Mucosa of descending colon (tissue), 3 donors: ENCODE data around the gene PACRG. TPM values are rescaled to one million over a fixed set of nuclear protein-coding genes. Genes with fewer than 3 reads are reported as not detected.

ENCODE experiments used
- ATAC-seq: fragments of 200-7000 bp; cut with Tn5 transposase; one replicate; pipeline ENCODE4 v1.9.1; 2020; ENCODE audit warnings: mild to moderate bottlenecking, moderate library complexity
- DNase-seq, 3 donors: peaks; one replicate each; pipeline ENCODE4 v3.0.0-alpha.2; 2020
- H3K36me3 ChIP-seq: fragments of 200-600 bp; one replicate; pipeline ENCODE4 v1.8.0; 2021; ENCODE audit warnings: low read depth, mild to moderate bottlenecking
- H3K4me1 ChIP-seq: fragments of 200-600 bp; one replicate; pipeline ENCODE4 v1.8.0; 2021; ENCODE audit warnings: low read depth, mild to moderate bottlenecking
- H3K4me3 ChIP-seq: fragments of 200-600 bp; one replicate; pipeline ENCODE4 v1.8.0; 2021; ENCODE audit warnings: mild to moderate bottlenecking
- H3K9me3 ChIP-seq: fragments of 200-600 bp; one replicate; pipeline ENCODE4 v1.8.0; 2021; ENCODE audit warnings: mild to moderate bottlenecking
- CTCF ChIP-seq: fragments of 200-600 bp; IDR thresholded peaks from one replicate; pipeline ENCODE4 v1.8.0; 2022; ENCODE audit warnings: antibody characterized with exemption, mild to moderate bottlenecking
- intact Hi-C, 2 donors: fragments of 100-400 bp; cut with DNase I in 1 of 2; cut with micrococcal nuclease in 1 of 2; formaldehyde crosslinking; loops; one replicate each; pipeline versions ENCODE4 v1.11.0 to v1.11.1; 2022; cut with DNase I, micrococcal nuclease
- total RNA-seq, 3 donors: library from RNA; stranded (reverse); fragmentation: NEBNext Ultra II Directional in 2 of 3; extraction: Animal tissue kit (Norgen Biotek cat#: 25700) in 2 of 3; gene quantifications; one replicate each; pipeline versions ENCODE4 v1.2.1 to v1.2.4, GENCODE V29; 2021 to 2023
- donor health status: DM: no; HTN: no; CAD: no; lungs with moderate emphysema.
- donor health status: DM: no; HTN: no; CAD: no.
- donor health status: DM: no; HTN: yes; CAD: no.

Gene PACRG
- total RNA-seq, 3 donors from 2014 or later: 1.1 to 1.5 (median 1.3) TPM

- H3K4me1 ChIP-seq: no peaks in the 10 kb centered on the region
- DNase-seq (no peak), ATAC-seq (no peak)
- TF ChIP-seq CTCF: no peak
- no peak overlapping the region for H3K4me3 ChIP-seq
- intact Hi-C loops: no loop called here
- peaks cover 18% of the 10 kb centered on the region for H3K9me3 ChIP-seq
- H3K36me3 ChIP-seq: no peaks in the 10 kb centered on the region
Observed at GRCh38 chr6:163014736-163015135, 287.0 kb downstream of the PACRG start.

- intact Hi-C loops: no loop called here
- no peak for ATAC-seq
- no peak for TF ChIP-seq CTCF
- H3K4me3 ChIP-seq: no peak overlapping the region
- H3K36me3 ChIP-seq: no peaks in the 10 kb centered on the region
- no peak for DNase-seq
- H3K9me3 ChIP-seq: peaks cover 19% of the 10 kb centered on the region
- H3K4me1 ChIP-seq: no peaks in the 10 kb centered on the region
Observed at GRCh38 chr6:163017801-163018200, 290.0 kb downstream of the PACRG start.

GRCh38 chr6:163019926-163020325 lies 292.2 kb downstream of the PACRG start:
- Histone ChIP-seq H3K9me3 (peaks cover 35% of the 10 kb centered on the region), H3K36me3 (no peaks in the 10 kb centered on the region), H3K4me1 (no peaks in the 10 kb centered on the region), H3K4me3 (no peak overlapping the region)
- intact Hi-C loops: no loop called here
- TF ChIP-seq CTCF: no peak
- ATAC-seq (no peak), DNase-seq (no peak)

GRCh38 chr6:163021054-163021453 lies 293.3 kb downstream of the PACRG start:
- DNase-seq: no peak
- H3K4me1 ChIP-seq: no peaks in the 10 kb centered on the region
- intact Hi-C loops: no loop called here
- no peaks in the 10 kb centered on the region for H3K36me3 ChIP-seq
- H3K4me3 ChIP-seq: no peak overlapping the region
- H3K9me3 ChIP-seq: peaks cover 38% of the 10 kb centered on the region
- TF ChIP-seq CTCF: no peak
- ATAC-seq: no peak

- no peak for TF ChIP-seq CTCF
- DNase-seq (no peak), ATAC-seq (no peak)
- no peaks in the 10 kb centered on the region for H3K36me3 ChIP-seq
- intact Hi-C loops: no loop called here
- H3K4me3 ChIP-seq: no peak overlapping the region
- H3K9me3 ChIP-seq: peaks cover 34% of the 10 kb centered on the region
- H3K4me1 ChIP-seq: no peaks in the 10 kb centered on the region
Observed at GRCh38 chr6:163023700-163024099, 295.9 kb downstream of the PACRG start.

GRCh38 chr6:163026893-163027292 lies 299.1 kb downstream of the PACRG start:
- Histone ChIP-seq H3K4me3 (no peak overlapping the region), H3K36me3 (no peaks in the 10 kb centered on the region), H3K9me3 (peaks cover 37% of the 10 kb centered on the region), H3K4me1 (no peaks in the 10 kb centered on the region)
- no peak for TF ChIP-seq CTCF
- no peak for ATAC-seq
- DNase-seq: no peak
- intact Hi-C loops: no loop called here
